ENCODE results near the gene PLEKHM3. TPM values are rescaled to one million over a fixed set of nuclear protein-coding genes. Genes with fewer than 3 reads are reported as not detected.
A peak's percentile ranks its signal among the peaks of the same experiment; 100 is the strongest.

The PLEKHM3 gene
- polyA plus RNA-seq, 2 of the 4 experiments (the other 2 are of a cell fraction), result 2.9 to 6.5 TPM

- CTCF ChIA-PET, result interaction anchor here (0.6 to 1.8 kb wide), 7 partner anchors 16 to 441 kb away, joined by 3 to 7 read pairs (median 3); no protein-coding TSS in a partner anchor
- ATAC-seq, result peak; percentile 16 to 30; a peak in 2 of 6 replicates
- no peak for FAIRE-seq
- Histone ChIP-seq H3K4me2 (peak overlapping the region; percentile 29), H3K4me1 (peaks cover 41% of the 10 kb centered on the region), H3K27ac (peak overlapping the region; percentile 33 to 61; a peak in 4 of 6 replicates), H3K4me3 (no peak overlapping the region), H3K9me3 (no peaks in the 10 kb centered on the region)
- DNase-seq (ENCODE audit: low read depth in 1 of 2, low spot score in 1 of 2), result no peak
- WGBS (ENCODE audit: missing lambda C conversion rate), result 76% methylated on average over 3 of the region's 3 CpGs
- no peak for TF ChIP-seq SREBF2 (IDR thresholded peaks at IDR 0.05)
- TF ChIP-seq, protein P1, sequence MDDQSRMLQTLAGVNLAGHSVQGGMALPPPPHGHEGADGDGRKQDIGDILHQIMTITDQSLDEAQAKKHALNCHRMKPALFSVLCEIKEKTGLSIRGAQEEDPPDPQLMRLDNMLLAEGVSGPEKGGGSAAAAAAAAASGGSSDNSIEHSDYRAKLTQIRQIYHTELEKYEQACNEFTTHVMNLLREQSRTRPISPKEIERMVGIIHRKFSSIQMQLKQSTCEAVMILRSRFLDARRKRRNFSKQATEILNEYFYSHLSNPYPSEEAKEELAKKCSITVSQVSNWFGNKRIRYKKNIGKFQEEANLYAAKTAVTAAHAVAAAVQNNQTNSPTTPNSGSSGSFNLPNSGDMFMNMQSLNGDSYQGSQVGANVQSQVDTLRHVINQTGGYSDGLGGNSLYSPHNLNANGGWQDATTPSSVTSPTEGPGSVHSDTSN (IDR thresholded peaks at IDR 0.05), result no peak
- TF ChIP-seq TP53 (CRISPR knock-in tag; IDR thresholded peaks at IDR 0.05), result no peak
- TF ChIP-seq RNF2 (IDR thresholded peaks at IDR 0.05; ENCODE audit: borderline replicate concordance, low read depth), result no peak
- TF ChIP-seq FOSB (CRISPR knock-in tag; IDR thresholded peaks at IDR 0.05), result no peak
- no peak for TF ChIP-seq RAD21 (conservative IDR thresholded peaks at IDR 0.05 in 1 of 2, IDR thresholded peaks at IDR 0.05 in 1 of 2)
- no peak for TF ChIP-seq FOSL2 (IDR thresholded peaks at IDR 0.05)
- no peak for TF ChIP-seq FOSL2 (CRISPR knock-in tag; IDR thresholded peaks at IDR 0.05)
- no peak for TF ChIP-seq EHMT2 (IDR thresholded peaks at IDR 0.05; ENCODE audit: low read depth)
- no peak for TF ChIP-seq E2F6 (IDR thresholded peaks at IDR 0.05; ENCODE audit: borderline replicate concordance, low read depth)
- TF ChIP-seq HOXB13 (CRISPR knock-in tag; IDR thresholded peaks at IDR 0.05; ENCODE audit: low read depth), result no peak
- no peak for TF ChIP-seq MYC (IDR thresholded peaks at IDR 0.05; ENCODE audit: borderline replicate concordance, low read length)
- no peak for TF ChIP-seq NR3C1 (IDR thresholded peaks at IDR 0.05)
- TF ChIP-seq, protein P2, sequence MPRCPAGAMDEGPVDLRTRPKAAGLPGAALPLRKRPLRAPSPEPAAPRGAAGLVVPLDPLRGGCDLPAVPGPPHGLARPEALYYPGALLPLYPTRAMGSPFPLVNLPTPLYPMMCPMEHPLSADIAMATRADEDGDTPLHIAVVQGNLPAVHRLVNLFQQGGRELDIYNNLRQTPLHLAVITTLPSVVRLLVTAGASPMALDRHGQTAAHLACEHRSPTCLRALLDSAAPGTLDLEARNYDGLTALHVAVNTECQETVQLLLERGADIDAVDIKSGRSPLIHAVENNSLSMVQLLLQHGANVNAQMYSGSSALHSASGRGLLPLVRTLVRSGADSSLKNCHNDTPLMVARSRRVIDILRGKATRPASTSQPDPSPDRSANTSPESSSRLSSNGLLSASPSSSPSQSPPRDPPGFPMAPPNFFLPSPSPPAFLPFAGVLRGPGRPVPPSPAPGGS (IDR thresholded peaks at IDR 0.05), result no peak
- POLR2A ChIA-PET, result no interaction called here
These were observed 178.1 kb downstream of the PLEKHM3 start for GRCh38 chr2:207847098-207847806.

DNA sequence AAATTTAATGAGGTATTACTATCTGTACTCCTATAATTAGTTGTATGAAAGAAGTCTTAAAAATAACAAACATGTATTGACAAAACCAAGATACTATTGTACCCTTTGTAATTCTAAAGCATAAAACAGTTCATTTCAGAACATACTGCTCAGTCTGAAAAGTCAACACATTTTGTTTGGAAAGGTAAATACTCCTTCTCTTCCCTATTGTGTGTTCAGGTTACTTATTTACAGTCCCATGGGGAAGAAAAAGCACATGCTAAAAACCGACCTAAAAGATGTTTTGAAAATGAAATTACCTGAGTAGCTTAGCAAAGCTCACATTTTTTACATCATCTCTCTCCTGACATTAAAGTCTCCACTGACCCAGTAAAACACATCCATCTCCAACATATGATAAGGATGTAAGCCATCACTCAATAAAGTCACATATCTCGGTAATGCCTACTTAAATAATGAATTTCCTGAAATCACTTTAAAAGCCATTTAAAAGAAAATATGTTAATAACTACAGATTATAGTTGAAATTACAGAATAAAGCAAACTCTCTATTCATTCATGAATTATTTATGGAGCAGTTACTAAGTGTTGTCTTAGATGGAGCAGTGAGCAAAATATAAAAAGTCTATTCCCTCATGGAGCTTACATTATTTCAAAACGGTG, 180.0 kb downstream of the PLEKHM3 start:
- H3K4me3 ChIP-seq, result peak overlapping the region; percentile 8; the same call in 1 of the 3 replicates
- CTCF ChIA-PET, result interaction anchor here (0.7 kb wide), 1 partner anchor 195 kb away, joined by 3 read pairs; no protein-coding TSS in a partner anchor
- WGBS (ENCODE audit: missing lambda C conversion rate), result 14% methylated on average over 3 of the region's 3 CpGs
- FAIRE-seq, result no peak
- H3K9me3 ChIP-seq, result no peaks in the 10 kb centered on the region
- peaks cover 41% of the 10 kb centered on the region for H3K4me1 ChIP-seq
- POLR2A ChIA-PET, result no interaction called here
- TF ChIP-seq SMC3 (IDR thresholded peaks at IDR 0.05) (0 out of 3 replicates have a peak, but pooled peaks have one; percentile 10), MAX (IDR thresholded peaks at IDR 0.05) (peak; percentile 33; the same call in 1 of the 2 replicates), CEBPB (IDR thresholded peaks at IDR 0.05) (no peak), GATA3 (IDR thresholded peaks at IDR 0.05; ENCODE audit: borderline replicate concordance) (0 out of 2 replicates have a peak, but pooled peaks have one; percentile 36)
- peak overlapping the region; percentile 65 for H3K4me2 ChIP-seq
- H3K27ac ChIP-seq, result peak overlapping the region; percentile 59 to 71
- peak in 1 of 2 experiments; percentile 57 for DNase-seq (ENCODE audit: low read depth in 1 of 2, low spot score in 1 of 2)
- peak in 1 of 2 experiments; percentile 78; a peak in 3 of 6 replicates for ATAC-seq

- Histone ChIP-seq H3K27ac (peak overlapping the region; percentile 71 to 79), H3K4me3 (no peak overlapping the region), H3K4me2 (peak overlapping the region; percentile 65), H3K9me3 (no peaks in the 10 kb centered on the region), H3K4me1 (peaks cover 41% of the 10 kb centered on the region)
- no peak for DNase-seq (ENCODE audit: low read depth in 1 of 2, low spot score in 1 of 2)
- ATAC-seq, result peak in 1 of 2 experiments; percentile 18; a peak in 2 of 6 replicates
- TF ChIP-seq FOSB (CRISPR knock-in tag; IDR thresholded peaks at IDR 0.05) (no peak), HOXA7 (CRISPR knock-in tag; IDR thresholded peaks at IDR 0.05) (no peak), CEBPB (IDR thresholded peaks at IDR 0.05) (no peak), HOXB5 (CRISPR knock-in tag; IDR thresholded peaks at IDR 0.05) (no peak), HES2 (IDR thresholded peaks at IDR 0.05) (no peak)
- no peak for FAIRE-seq
- 50% methylated on average over 2 of the region's 2 CpGs for WGBS (ENCODE audit: missing lambda C conversion rate)
- CTCF ChIA-PET, result no interaction called here
- POLR2A ChIA-PET, result no interaction called here
These were observed 180.7 kb downstream of the PLEKHM3 start for GRCh38 chr2:207844648-207845047.

Data from A549 (cell line).